Measurements from ENCODE around the gene AGXT2. TPM values are rescaled to one million over a fixed set of nuclear protein-coding genes. Genes with fewer than 3 reads are reported as not detected.

Gene AGXT2
- total RNA-seq, 1 donor from 2014 or later, result not detected

- H3K36me3 Mint-ChIP-seq (ENCODE audit: insufficient read depth), result no peaks in the 10 kb centered on the region
- H3K27me3 Mint-ChIP-seq, result no peaks in the 10 kb centered on the region
- no peak overlapping the region for H3K27ac Mint-ChIP-seq
- no peaks in the 10 kb centered on the region for H3K9me3 Mint-ChIP-seq (ENCODE audit: low read depth)
- DNase-seq (ENCODE audit: low spot score, unreplicated experiment), result no peak
- H3K4me3 Mint-ChIP-seq (ENCODE audit: low read depth), result no peak overlapping the region
- no peaks in the 10 kb centered on the region for H3K4me1 Mint-ChIP-seq (ENCODE audit: low read depth)
- TF ChIP-seq CTCF (IDR thresholded peaks at IDR 0.05; ENCODE audit: unreplicated experiment), result no peak
Measured at GRCh38 chr5:35010676-35011075, 37.1 kb downstream of the AGXT2 start.

GRCh38 chr5:35009657-35010056 is 38.1 kb downstream of the AGXT2 start:
- Mint-ChIP-seq H3K27me3 (peaks cover 4% of the 10 kb centered on the region), H3K4me3 (ENCODE audit: low read depth) (no peak overlapping the region), H3K36me3 (ENCODE audit: insufficient read depth) (no peaks in the 10 kb centered on the region), H3K9me3 (ENCODE audit: low read depth) (no peaks in the 10 kb centered on the region), H3K4me1 (ENCODE audit: low read depth) (no peaks in the 10 kb centered on the region), H3K27ac (no peak overlapping the region)
- TF ChIP-seq CTCF (IDR thresholded peaks at IDR 0.05; ENCODE audit: unreplicated experiment), result no peak
- no peak for DNase-seq (ENCODE audit: low spot score, unreplicated experiment)

- no peak for DNase-seq (ENCODE audit: low spot score, unreplicated experiment)
- no peak for TF ChIP-seq CTCF (IDR thresholded peaks at IDR 0.05; ENCODE audit: unreplicated experiment)
- Mint-ChIP-seq H3K36me3 (ENCODE audit: insufficient read depth) (no peaks in the 10 kb centered on the region), H3K9me3 (ENCODE audit: low read depth) (no peaks in the 10 kb centered on the region), H3K27me3 (peaks cover 11% of the 10 kb centered on the region), H3K4me3 (ENCODE audit: low read depth) (no peak overlapping the region), H3K27ac (no peak overlapping the region), H3K4me1 (ENCODE audit: low read depth) (no peaks in the 10 kb centered on the region)
Measured at GRCh38 chr5:35009019-35009418, 38.7 kb downstream of the AGXT2 start.

GRCh38 chr5:35004771-35005170 is 43.0 kb downstream of the AGXT2 start:
- no peak overlapping the region for H3K27ac Mint-ChIP-seq
- H3K27me3 Mint-ChIP-seq, result peaks cover 17% of the 10 kb centered on the region
- no peak for TF ChIP-seq CTCF (IDR thresholded peaks at IDR 0.05; ENCODE audit: unreplicated experiment)
- H3K4me3 Mint-ChIP-seq (ENCODE audit: low read depth), result no peak overlapping the region
- H3K36me3 Mint-ChIP-seq (ENCODE audit: insufficient read depth), result no peaks in the 10 kb centered on the region
- DNase-seq (ENCODE audit: low spot score, unreplicated experiment), result no peak
- no peaks in the 10 kb centered on the region for H3K9me3 Mint-ChIP-seq (ENCODE audit: low read depth)
- H3K4me1 Mint-ChIP-seq (ENCODE audit: low read depth), result no peaks in the 10 kb centered on the region

GRCh38 chr5:35004200-35004599 is 43.5 kb downstream of the AGXT2 start:
- TF ChIP-seq CTCF (IDR thresholded peaks at IDR 0.05; ENCODE audit: unreplicated experiment), result no peak
- H3K4me3 Mint-ChIP-seq (ENCODE audit: low read depth), result no peak overlapping the region
- no peak overlapping the region for H3K27ac Mint-ChIP-seq
- H3K36me3 Mint-ChIP-seq (ENCODE audit: insufficient read depth), result no peaks in the 10 kb centered on the region
- no peaks in the 10 kb centered on the region for H3K4me1 Mint-ChIP-seq (ENCODE audit: low read depth)
- H3K27me3 Mint-ChIP-seq, result peaks cover 17% of the 10 kb centered on the region
- no peaks in the 10 kb centered on the region for H3K9me3 Mint-ChIP-seq (ENCODE audit: low read depth)
- DNase-seq (ENCODE audit: low spot score, unreplicated experiment), result no peak
